IMR-90 (cell line): Measurements from ENCODE around the gene S1PR4. TPM values are rescaled to one million over a fixed set of nuclear protein-coding genes. Genes with fewer than 3 reads are reported as not detected.

Source experiments
- ATAC-seq: fragments of 200-7000 bp; cut with Tn5 transposase; 2 replicates; pipeline ENCODE4 v1.9.1; 2020; ENCODE audit warnings: low read depth, mild to moderate bottlenecking, moderate library complexity
- BruUV-seq: library from RNA; stranded (reverse); fragments of 400-500 nt; replicated peaks from 2 replicates; lab custom pipeline; 2021; lab: Mats Ljungman, UMichigan
- CTCF ChIA-PET: fragments of 300-600 bp; formaldehyde crosslinking; extraction: SDS; loops from one replicate; lab custom pipeline; 2021; ENCODE audit warnings: antibody characterized with exemption; lab: Yijun Ruan, JAX
- POLR2A ChIA-PET: fragments of 300-600 bp; sonication (Branson Sonifier 250); formaldehyde crosslinking; loops from one replicate; lab custom pipeline; 2022; ENCODE audit warnings: antibody characterized with exemption; ENCODE audit not compliant: unreplicated experiment; lab: Charles Lee
- DNase-seq: peaks from one replicate; pipeline ENCODE4 v3.0.0; 2013
- H2AFZ ChIP-seq: replicated peaks from 2 replicates; pipeline ENCODE3; 2013; ENCODE audit warnings: low read length, mild to moderate bottlenecking; ENCODE audit not compliant: poor library complexity
- H2AK5ac ChIP-seq: 2 replicates; pipeline ENCODE4 v1.6.1; 2013; ENCODE audit warnings: low read depth, low read length, inconsistent platforms
- H2AK9ac ChIP-seq: replicated peaks from 2 replicates; pipeline ENCODE3; 2013; ENCODE audit warnings: mild to moderate bottlenecking, low read depth, low read length, moderate library complexity; ENCODE audit not compliant: poor library complexity
- H2BK120ac ChIP-seq: 2 replicates; pipeline ENCODE4 v1.6.1; 2013; ENCODE audit warnings: low read depth, low read length, inconsistent platforms
- H2BK15ac ChIP-seq: 3 replicates; pipeline ENCODE4 v1.6.1; 2013; ENCODE audit warnings: low read depth, low read length, inconsistent platforms
- H2BK20ac ChIP-seq: 2 replicates; pipeline ENCODE4 v1.6.1; 2013; ENCODE audit warnings: low read depth, mild to moderate bottlenecking, inconsistent platforms, low read length, moderate library complexity
- H2BK5ac ChIP-seq: 2 replicates; pipeline ENCODE4 v1.6.1; 2013; ENCODE audit warnings: mild to moderate bottlenecking, low read depth, low read length, inconsistent platforms; ENCODE audit not compliant: poor library complexity, severe bottlenecking
- H3K14ac ChIP-seq: replicated peaks from 2 replicates; pipeline ENCODE4 v1.6.1; 2013; ENCODE audit warnings: low read depth, low read length, inconsistent platforms
- H3K18ac ChIP-seq: 2 replicates; pipeline ENCODE4 v1.6.1; 2013; ENCODE audit warnings: low read depth, low read length, control low read depth
- H3K23ac ChIP-seq: 2 replicates; pipeline ENCODE4 v1.6.1; 2013; ENCODE audit warnings: low read depth, low read length, inconsistent platforms
- H3K27ac ChIP-seq: 2 replicates; pipeline ENCODE4 v1.5.1; 2013; ENCODE audit warnings: mild to moderate bottlenecking, control low read depth, low read length; ENCODE audit not compliant: insufficient read depth
- H3K27me3 ChIP-seq: 2 replicates; pipeline ENCODE4 v1.6.1; 2013; ENCODE audit warnings: low read length; ENCODE audit not compliant: control insufficient read depth, insufficient read depth
- H3K36me3 ChIP-seq: 2 replicates; pipeline ENCODE4 v1.6.1; 2013; ENCODE audit warnings: low read length, mixed read lengths; ENCODE audit not compliant: control insufficient read depth, insufficient read depth
- H3K4ac ChIP-seq: 2 replicates; pipeline ENCODE4 v1.6.1; 2013; ENCODE audit warnings: low read depth, low read length, inconsistent platforms
- H3K4me1 ChIP-seq: 2 replicates; pipeline ENCODE4 v1.6.1; 2013; ENCODE audit warnings: low read length, mixed read lengths; ENCODE audit not compliant: control insufficient read depth, insufficient read depth
- H3K4me2 ChIP-seq: 2 replicates; pipeline ENCODE4 v1.6.1; 2013; ENCODE audit warnings: low read depth, mild to moderate bottlenecking, control low read depth, low read length, moderate library complexity
- H3K4me3 ChIP-seq: 2 replicates; pipeline ENCODE4 v1.5.1; 2013; ENCODE audit warnings: low read depth, mild to moderate bottlenecking, control low read depth, low read length, moderate library complexity; ENCODE audit not compliant: insufficient read depth
- H3K56ac ChIP-seq: 2 replicates; pipeline ENCODE4 v1.6.1; 2013; ENCODE audit warnings: low read length, inconsistent platforms; ENCODE audit not compliant: insufficient read depth; ENCODE audit errors: extremely low read depth
- H3K79me1 ChIP-seq, 2 experiments: 2 replicates each; pipeline ENCODE4 v1.6.1; 2013; ENCODE audit warnings: low read length in 2 of 2, inconsistent platforms in 1 of 2, low read depth in 1 of 2
- H3K9ac ChIP-seq: 2 replicates; pipeline ENCODE4 v1.6.1; 2013; ENCODE audit warnings: low read depth, low read length, control low read depth
- H3K9me1 ChIP-seq: 2 replicates; pipeline ENCODE4 v1.6.1; 2013; ENCODE audit warnings: low read length, inconsistent platforms; ENCODE audit not compliant: insufficient read depth
- H3K9me3 ChIP-seq: 2 replicates; pipeline ENCODE4 v1.6.1; 2013; ENCODE audit warnings: low read length; ENCODE audit not compliant: control insufficient read depth, insufficient read depth
- H4K20me1 ChIP-seq: 2 replicates; pipeline ENCODE4 v1.6.1; 2013; ENCODE audit warnings: low read length, inconsistent platforms; ENCODE audit not compliant: insufficient read depth
- H4K5ac ChIP-seq: 2 replicates; pipeline ENCODE4 v1.6.1; 2013; ENCODE audit warnings: mild to moderate bottlenecking, low read depth, low read length, control low read depth
- H4K8ac ChIP-seq, 2 experiments: 2 replicates each; pipeline ENCODE4 v1.6.1; 2013; ENCODE audit warnings: low read depth in 2 of 2, low read length in 2 of 2, control low read depth in 1 of 2, inconsistent platforms in 1 of 2
- H4K91ac ChIP-seq: 2 replicates; pipeline ENCODE4 v1.6.1; 2013; ENCODE audit warnings: low read depth, low read length, inconsistent platforms; ENCODE audit not compliant: insufficient read depth
- CTCF ChIP-seq: conservative IDR thresholded peaks from 2 replicates; pipeline ENCODE4 v1.5.1; 2012; ENCODE audit warnings: mild to moderate bottlenecking, low read depth, low read length, improper control_type of control experiment
- ELK1 ChIP-seq: fragments of 150-350 bp; IDR thresholded peaks from 2 replicates; pipeline ENCODE4 v1.6.1; 2016; ENCODE audit warnings: low read depth, mild to moderate bottlenecking, low read length, moderate library complexity, borderline replicate concordance
- FOS ChIP-seq: fragments of 150-350 bp; IDR thresholded peaks from 2 replicates; pipeline ENCODE4 v1.6.1; 2016; ENCODE audit warnings: low read depth, low read length
- MAZ ChIP-seq: IDR thresholded peaks from 2 replicates; pipeline ENCODE4 v1.6.1; 2012; ENCODE audit warnings: low read depth, mild to moderate bottlenecking, low read length, improper control_type of control experiment, moderate library complexity, borderline replicate concordance
- MXI1 ChIP-seq: IDR thresholded peaks from 2 replicates; pipeline ENCODE4 v1.6.1; 2012; ENCODE audit warnings: low read depth, mild to moderate bottlenecking, low read length, moderate library complexity, borderline replicate concordance
- NFE2L2 ChIP-seq: fragments of 150-350 bp; IDR thresholded peaks from 2 replicates; pipeline ENCODE4 v1.6.1; 2016; ENCODE audit warnings: low read depth, mild to moderate bottlenecking, low read length
- POLR2A ChIP-seq: IDR thresholded peaks from 2 replicates; pipeline ENCODE4 v1.6.1; 2012; ENCODE audit warnings: mild to moderate bottlenecking, low read depth, low read length
- RCOR1 ChIP-seq: IDR thresholded peaks from 2 replicates; pipeline ENCODE4 v1.6.1; 2012; ENCODE audit warnings: mild to moderate bottlenecking, low read length, improper control_type of control experiment; ENCODE audit not compliant: insufficient replicate concordance
- RFX5 ChIP-seq: IDR thresholded peaks from 2 replicates; pipeline ENCODE4 v1.8.0; 2012; ENCODE audit warnings: low read depth, mild to moderate bottlenecking, low read length, moderate library complexity
- USF2 ChIP-seq: fragments of 150-350 bp; IDR thresholded peaks from 2 replicates; pipeline ENCODE4 v1.6.1; 2017; ENCODE audit warnings: mild to moderate bottlenecking, antibody characterized with exemption, low read length, low read depth
- dilution Hi-C: fragments of 300-500 bp; cut with HindIII; formaldehyde crosslinking; loops from one replicate; pipeline ENCODE4 v1.14.3; 2018; ENCODE audit warnings: low sequenced_read_pairs; ENCODE audit not compliant: unreplicated experiment
- in situ Hi-C: fragments of 300-500 bp; cut with MboI; formaldehyde crosslinking; loops from 3 replicates; pipeline ENCODE4 v1.14.3; 2019; ENCODE audit warnings: low sequenced_read_pairs, inconsistent platforms, mixed read lengths
- intact Hi-C: fragments of 100-400 bp; cut with micrococcal nuclease; formaldehyde crosslinking; loops from 2 replicates; pipeline ENCODE4 v1.10.0; 2022
- polyA plus RNA-seq, 3 experiments: library from polyadenylated mRNA; depleted of rRNA; stranded (reverse); fragments of >200 nt; gene quantifications; 2 replicates each; pipeline ENCODE4 v1.2.3, GENCODE V29; 2012; ENCODE audit warnings: low replicate concordance in 1 of 3
- total RNA-seq: library from RNA; depleted of rRNA; stranded (reverse); fragments of >200 nt; gene quantifications from 2 replicates; pipeline ENCODE4 v1.2.3, GENCODE V29; 2012

The S1PR4 gene
- total and polyA plus RNA-seq, 2 of the 4 experiments (the other 2 are of a cell fraction): not detected

GRCh38 chr19:3140667-3141038 is 37.9 kb upstream of the S1PR4 start:
- Histone ChIP-seq H3K23ac (0 out of 2 replicates have a peak overlapping the region, but pooled peaks have one; percentile 7), H3K4me1 (peaks cover 7% of the 10 kb centered on the region), H3K14ac (no peak overlapping the region), H3K9me1 (peaks cover 6% of the 10 kb centered on the region; the same call in 1 of the 2 replicates), H3K4ac (0 out of 2 replicates have a peak overlapping the region, but pooled peaks have one; percentile 29), H4K91ac (no peak overlapping the region), H2BK20ac (peak overlapping the region; percentile 26; the same call in 1 of the 2 replicates), H4K5ac (no peak overlapping the region), H3K36me3 (no peaks in the 10 kb centered on the region), H4K8ac (no peak overlapping the region), H3K27ac (no peak overlapping the region), H2BK15ac (peak overlapping the region; percentile 34; the same call in 1 of the 3 replicates), H3K27me3 (no peaks in the 10 kb centered on the region), H3K9ac (no peak overlapping the region), H2AK9ac (no peak overlapping the region), H2BK5ac (no peak overlapping the region), H3K56ac (no peak overlapping the region), H2AFZ (no peak overlapping the region), H3K79me1 (no peaks in the 10 kb centered on the region; a peak in 1 of 4 replicates), H3K9me3 (peaks cover 3% of the 10 kb centered on the region; the same call in 1 of the 2 replicates), H2AK5ac (peak overlapping the region; percentile 15; the same call in 1 of the 2 replicates), H3K4me3 (no peak overlapping the region), H3K4me2 (no peak overlapping the region), H2BK120ac (peak overlapping the region; percentile 60), H4K20me1 (no peaks in the 10 kb centered on the region), H3K18ac (no peak overlapping the region)
- BruUV-seq: no TSS peak
- dilution Hi-C loops: no loop called here
- POLR2A ChIA-PET: no interaction called here
- no peak for TF ChIP-seq ELK1
- no peak for TF ChIP-seq POLR2A
- no peak for TF ChIP-seq USF2
- TF ChIP-seq MXI1: no peak
- no peak for TF ChIP-seq FOS
- TF ChIP-seq RCOR1: no peak
- no peak for TF ChIP-seq MAZ
- TF ChIP-seq RFX5: no peak
- no peak for TF ChIP-seq NFE2L2
- TF ChIP-seq CTCF: no peak
- ATAC-seq (no peak), DNase-seq (no peak)
- intact Hi-C loops: no loop called here
- CTCF ChIA-PET: interaction anchor here (0.6 kb wide), 1 partner anchor 53 kb away, joined by 4 read pairs; no protein-coding TSS in a partner anchor
- in situ Hi-C loops: no loop called here
